Activated CD4-positive, CD25-positive, alpha-beta regulatory T cell treated with anti-CD3 and anti-CD28 coated beads, Interleukin-2, amount 50 U/mL, for 24 hours (primary cell): Measurements from ENCODE around the gene RHOF.
"Not testable (repeated sequence)": the region's sequence is repeated elsewhere in the genome, so short reads cannot be mapped to it uniquely, and the experiment has no call there.

ENCODE experiments used
- ATAC-seq, 2 donors: fragments of 150-1000 bp; cut with Tn5 transposase; one replicate each; pipeline ENCODE4 v1.10.0; 2021; ENCODE audit warnings: mild to moderate bottlenecking in 1 of 2, moderate library complexity in 1 of 2

The RHOF gene

DNA sequence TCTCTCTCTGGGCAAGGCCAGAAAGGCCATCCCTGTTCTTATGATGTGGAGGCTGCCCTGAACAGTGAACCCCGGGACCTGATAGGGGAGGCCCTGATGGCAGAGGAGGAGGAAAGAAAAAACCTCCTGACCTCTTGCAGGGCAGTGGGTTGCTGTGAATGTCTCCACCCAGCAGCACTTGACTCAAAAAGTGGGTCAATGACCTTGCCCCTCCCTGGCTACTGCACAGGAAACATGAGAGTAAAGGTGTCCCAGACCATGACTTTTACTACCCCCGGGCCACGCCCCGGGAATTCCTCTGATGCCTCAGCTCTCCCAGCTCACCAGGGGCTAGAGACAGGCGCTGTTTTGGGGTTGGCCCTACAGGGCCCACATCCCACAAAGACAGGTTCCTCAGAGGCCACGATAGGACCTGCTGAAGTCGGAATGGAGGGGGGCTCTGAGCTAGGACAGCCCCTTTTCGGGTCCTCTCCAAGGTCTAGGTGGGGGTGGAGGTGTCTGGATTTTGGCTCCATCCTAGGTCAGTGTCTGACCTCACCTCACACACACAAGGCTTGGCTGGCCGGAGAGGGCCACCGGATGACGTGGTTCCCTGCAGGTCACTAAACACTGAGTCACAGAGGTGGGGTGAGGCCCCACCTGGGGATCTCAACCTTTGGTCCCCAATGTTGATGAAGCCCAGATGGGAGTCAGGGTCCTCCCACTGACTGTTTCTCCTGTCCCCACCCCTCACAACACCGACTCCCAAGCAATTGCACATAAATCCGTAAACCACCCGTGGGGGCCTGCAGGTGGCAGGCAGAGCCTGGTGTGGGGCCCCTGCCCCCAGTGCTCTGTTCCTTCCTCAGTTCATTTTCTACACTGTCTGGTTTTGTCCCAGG lies 1.6 kb downstream of the RHOF start:
- ATAC-seq = no peak

DNA sequence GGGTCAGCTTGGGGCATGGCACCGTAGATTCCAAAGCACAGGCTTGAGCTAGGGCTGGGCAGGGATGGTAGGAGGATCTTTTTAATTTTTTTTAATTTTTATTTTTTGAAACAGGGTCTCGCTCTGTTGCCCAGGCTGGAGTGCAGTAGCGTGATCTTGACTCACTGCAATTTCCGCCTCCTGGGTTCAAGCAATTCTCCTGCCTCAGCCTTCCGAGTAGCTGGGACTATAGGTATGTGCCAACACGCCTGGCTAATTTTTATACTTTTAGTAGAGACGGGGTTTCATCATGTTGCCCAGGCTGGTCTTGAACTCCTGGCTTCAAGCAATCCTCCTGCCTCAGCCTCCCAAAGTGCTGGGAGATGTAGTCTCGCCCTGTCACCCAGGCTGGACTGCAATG lies 2.7 kb downstream of the RHOF start:
- not testable (repeated sequence) for ATAC-seq

- peak; percentile 66 to 68 for ATAC-seq
Observed at GRCh38 chr12:121789800-121790728, 3.4 kb downstream of the RHOF start.

DNA sequence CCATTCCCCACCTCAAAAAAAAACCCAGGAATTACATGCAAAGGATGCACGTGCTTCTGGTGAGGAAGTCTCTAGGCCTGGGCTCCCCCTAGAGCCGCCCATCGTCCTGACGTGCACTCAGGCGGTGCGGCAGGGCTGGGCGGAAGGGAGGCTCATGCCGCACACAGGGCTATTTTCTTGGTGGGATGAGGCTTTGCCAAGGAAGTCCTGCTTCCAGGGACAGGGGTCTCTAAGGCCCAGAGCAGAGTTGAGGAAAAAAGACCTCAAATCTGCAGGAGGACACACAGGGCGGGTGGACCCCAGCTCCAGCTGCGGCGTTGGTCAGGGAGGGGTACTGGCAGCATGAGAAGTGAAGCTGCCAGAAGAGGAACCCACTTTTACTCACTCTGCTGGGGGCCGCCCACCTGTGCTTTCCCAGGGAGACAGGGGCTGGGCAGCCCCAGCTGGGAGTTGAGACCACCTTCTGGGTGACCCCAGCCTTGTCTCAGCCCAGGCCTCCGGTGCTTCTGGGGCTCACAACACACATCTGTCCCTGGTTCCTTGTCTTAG lies 4.2 kb downstream of the RHOF start:
- ATAC-seq = no peak

DNA sequence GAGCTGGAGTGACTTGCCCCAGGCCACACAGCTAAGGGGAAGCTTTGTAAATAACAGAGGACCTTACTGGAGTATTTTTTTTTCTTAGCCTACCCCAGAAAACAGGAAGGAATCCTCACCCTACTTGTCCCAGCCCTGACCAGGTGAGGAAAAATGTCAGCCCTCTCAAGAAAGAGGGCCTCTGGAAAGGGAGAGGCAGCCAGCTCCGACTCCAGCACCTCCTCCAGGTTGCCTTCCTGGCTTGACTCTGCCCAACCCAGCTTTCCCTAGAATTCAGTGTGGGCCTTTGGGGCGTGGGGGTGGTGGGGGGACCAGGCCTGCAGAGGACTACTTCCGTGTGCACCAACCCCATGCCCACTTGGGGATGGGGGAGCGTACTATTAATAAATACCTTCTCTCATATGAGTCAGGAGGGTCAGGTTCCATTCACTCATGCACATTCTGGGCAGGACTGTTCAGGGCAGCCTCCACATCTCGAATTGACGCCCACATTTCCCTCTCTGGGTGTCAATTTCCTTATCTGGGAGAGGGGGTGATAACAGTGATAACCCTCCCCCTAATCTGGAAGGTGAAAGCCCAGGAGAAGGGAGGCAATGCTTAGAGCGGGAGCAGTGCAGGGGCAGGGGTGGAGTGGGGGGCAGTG lies 5.2 kb downstream of the RHOF start:
- no peak for ATAC-seq

DNA sequence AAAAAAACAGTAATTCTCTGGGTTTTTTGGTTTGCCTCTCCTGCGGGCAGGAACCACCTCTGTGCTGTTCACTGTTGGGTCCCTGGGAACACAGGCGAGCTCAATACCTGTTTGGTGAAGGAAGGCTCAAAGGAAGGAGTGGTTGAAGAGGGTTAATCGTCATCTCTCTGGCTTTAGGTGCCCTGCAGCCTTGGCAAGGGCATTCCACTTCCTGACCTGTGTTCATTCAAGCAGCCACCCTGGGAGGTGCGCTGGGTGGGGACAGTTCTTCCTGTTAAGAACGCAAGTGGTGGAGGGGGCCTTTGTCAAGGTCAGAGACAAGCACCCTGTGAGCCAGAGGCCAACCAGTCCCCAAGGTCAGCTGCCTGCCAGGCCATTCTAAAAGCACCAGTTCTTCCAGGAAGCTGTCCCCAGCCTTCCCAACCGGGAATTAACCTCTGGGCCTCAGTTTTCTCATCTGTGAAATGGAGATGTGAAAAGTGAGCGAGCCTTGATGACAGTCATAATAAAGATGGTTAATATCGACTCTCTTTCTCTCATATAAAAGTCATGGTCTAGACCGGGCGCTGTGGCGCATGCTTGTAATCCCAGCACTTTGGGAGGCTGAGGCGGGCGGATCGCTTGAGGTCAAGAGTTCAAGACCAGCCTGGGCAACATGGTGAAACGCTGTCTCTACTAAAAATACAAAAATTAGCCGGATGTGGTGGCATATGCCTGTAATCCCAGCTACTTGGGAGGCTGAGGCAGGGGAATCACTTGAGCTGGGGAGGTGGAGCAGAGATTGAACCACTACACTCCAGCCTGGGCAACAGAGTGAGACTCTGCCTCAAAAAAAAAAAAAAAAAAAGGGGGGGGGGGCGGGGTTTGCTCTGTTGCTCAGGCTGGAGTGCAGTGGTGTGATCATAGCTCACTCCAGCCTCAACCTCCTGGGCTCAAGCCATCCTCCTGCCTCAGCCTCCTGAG lies 6.1 kb downstream of the RHOF start:
- no peak for ATAC-seq

DNA sequence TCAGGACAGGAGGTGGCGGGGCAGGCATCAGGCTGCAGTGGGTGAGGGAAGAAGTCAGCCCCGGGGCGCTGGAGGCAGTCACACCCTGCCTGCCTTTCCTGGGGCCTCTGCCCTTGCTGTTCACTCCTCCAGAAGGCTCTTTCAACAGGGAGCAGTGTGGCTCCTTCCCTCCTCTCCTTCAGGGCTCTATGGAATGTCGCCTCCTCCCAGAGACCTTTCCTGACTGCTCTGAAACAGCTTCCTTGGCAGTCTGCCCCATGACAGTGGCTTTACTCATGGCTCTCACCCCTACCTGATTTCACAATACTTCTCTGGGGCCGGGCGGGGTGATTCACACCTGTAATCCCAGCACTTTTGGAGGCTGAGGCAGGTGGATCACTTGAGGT lies 7.1 kb downstream of the RHOF start:
- ATAC-seq = no peak

DNA sequence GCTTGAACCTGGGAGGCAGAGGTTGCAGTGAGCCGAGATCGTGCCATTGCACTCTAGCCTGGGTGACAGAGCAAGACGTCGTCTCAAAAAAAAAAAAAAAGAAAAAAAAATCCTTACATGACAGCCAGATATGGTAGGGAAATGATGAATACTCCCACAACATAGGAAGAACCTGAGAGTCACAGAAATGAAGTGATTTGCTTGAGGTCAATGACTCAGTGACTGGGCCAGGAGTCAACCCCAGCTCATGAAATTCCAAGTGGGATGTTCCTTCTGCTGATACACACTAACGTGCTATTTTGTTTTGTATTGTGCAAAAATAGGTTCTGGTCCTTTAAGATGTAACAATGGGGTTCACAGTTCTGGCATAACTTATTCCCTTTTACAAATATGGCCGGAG lies 9.0 kb downstream of the RHOF start:
- peak in 1 of 2 donors; percentile 2 for ATAC-seq

- no peak for ATAC-seq
Observed at GRCh38 chr12:121783766-121784165, 9.7 kb downstream of the RHOF start.

DNA sequence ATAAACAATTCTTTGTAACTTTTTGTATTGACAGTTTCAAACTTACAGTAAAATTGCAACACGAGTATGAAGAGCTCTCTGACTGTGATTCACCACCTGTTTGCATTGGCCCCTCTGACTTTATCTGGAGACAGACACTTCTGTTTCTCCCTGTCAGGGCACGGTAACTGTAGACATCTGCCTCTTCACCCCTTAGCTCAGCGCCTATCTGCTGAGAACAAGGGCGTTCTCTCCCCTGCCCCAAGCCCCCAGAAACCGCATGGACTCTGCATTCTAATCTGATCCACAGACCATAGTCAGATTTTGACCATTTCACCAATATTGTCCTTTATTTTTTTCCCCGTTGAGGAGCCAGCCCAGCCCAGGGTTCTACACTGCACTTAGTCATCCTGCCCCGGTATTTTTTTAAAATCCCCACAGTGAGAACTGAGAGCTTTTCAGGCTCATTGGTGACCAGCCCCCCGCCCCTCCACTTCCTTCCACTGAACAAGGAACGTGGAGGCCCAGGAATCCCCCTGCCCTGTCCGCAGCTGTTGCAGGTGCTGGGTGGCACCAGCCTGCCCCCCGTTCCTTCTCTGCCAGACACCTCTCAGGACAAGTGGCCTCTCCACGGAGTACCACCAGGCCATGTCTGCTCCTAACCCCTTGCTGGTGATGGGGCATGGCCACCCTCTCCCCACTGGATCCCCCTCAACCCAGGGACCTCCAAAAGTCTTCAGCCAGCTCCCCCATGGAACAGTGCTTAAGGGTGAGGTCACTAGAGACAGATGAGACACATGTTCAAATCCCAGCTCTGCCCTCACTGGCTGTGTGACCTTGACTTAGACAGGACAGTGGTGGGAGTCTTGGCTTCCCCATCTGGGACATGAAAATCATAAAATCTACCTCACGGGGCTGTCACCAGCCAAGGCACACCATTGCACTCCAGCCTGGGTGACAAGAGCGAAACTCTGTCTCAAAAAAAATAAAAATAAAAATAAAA lies 11.2 kb downstream of the RHOF start:
- peak; percentile 85 to 87 for ATAC-seq

- no peak for ATAC-seq
Observed at GRCh38 chr12:121781484-121781997, 11.9 kb downstream of the RHOF start.

- no peak for ATAC-seq
Observed at GRCh38 chr12:121780429-121780828, 13.1 kb downstream of the RHOF start.

- ATAC-seq = no peak
Observed at GRCh38 chr12:121779422-121779895, 14.0 kb downstream of the RHOF start.

- no peak for ATAC-seq
Observed at GRCh38 chr12:121778567-121779421, 14.7 kb downstream of the RHOF start.

DNA sequence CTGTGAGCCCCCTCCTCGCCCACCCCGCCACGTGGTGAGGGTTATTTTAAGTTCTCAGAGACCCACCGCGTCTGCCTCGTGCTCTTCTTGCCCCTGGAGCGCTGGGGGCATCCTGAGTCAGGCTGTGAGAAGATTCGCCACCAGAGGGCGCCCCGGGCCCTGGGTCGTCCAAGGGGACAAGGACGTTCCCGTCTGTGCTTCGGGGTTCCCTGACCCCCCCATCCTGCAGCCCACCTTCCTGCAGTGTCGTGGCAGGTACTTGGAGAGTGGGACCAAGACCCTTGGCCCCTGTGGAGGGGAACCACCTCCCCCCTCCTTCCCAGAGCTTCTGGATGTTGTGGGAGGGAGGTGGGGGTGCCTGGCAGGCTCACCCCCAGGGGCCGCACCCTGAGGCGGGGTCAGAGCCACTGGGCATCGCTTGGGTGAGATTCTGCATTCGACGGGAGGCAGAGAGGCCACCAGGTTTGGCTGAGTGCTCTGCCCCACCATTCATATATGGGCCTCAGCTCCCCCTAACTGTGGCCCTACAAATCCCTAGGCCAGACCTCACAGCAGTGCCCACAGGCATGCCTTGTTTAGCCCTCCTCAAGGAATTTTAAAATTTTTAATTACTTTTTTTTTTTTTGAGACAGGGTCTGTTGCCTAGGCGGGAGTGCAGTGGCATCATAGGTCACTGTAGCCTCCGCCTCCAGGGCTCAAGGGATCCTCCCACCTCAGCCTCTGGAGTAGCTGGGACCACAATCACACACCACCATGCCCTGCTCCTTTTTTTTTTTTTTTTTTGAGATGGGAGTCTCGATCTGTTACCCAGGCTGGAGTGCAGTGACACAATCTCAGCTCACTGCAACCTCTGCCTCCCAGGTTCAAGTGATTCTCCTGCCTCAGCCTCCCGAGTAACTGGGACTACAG lies 17.0 kb downstream of the RHOF start:
- ATAC-seq = peak; percentile 71 to 76

DNA sequence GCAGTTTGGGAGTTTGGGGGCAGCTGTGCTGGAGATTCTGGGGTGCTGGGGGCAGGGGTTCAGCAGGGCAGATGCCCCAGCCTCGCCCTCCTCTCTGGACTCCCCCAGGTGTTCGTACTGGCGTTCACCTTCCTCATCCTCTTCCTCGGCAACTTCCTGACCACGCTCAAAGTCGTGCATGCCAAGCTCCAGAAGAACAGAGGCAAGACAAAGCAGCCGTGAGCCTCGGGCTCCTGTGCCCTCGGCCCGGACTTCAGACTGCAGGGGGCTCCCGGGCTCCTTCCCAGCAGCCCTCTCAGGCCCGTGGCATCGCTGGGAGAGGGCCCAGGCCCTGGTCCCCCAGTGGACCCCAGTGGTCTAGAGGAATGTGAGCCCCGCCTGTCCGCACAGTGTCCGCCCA lies 18.0 kb downstream of the RHOF start:
- ATAC-seq = no peak

GRCh38 chr12:121774968-121775474 lies 18.5 kb downstream of the RHOF start:
- no peak for ATAC-seq
